ENCODE results near the gene PKP3.
"Not testable (repeated sequence)": the region's sequence is repeated elsewhere in the genome, so short reads cannot be mapped to it uniquely, and the experiment has no call there.

GRCh38 chr11:401196-401595 lies 7.2 kb downstream of the PKP3 start:
- not testable (repeated sequence) for TF ChIP-seq POLR2AphosphoS5 (IDR thresholded peaks at IDR 0.05; ENCODE audit: insufficient read depth in 1 of 2, low read depth in 1 of 2)
- TF ChIP-seq, protein P1, sequence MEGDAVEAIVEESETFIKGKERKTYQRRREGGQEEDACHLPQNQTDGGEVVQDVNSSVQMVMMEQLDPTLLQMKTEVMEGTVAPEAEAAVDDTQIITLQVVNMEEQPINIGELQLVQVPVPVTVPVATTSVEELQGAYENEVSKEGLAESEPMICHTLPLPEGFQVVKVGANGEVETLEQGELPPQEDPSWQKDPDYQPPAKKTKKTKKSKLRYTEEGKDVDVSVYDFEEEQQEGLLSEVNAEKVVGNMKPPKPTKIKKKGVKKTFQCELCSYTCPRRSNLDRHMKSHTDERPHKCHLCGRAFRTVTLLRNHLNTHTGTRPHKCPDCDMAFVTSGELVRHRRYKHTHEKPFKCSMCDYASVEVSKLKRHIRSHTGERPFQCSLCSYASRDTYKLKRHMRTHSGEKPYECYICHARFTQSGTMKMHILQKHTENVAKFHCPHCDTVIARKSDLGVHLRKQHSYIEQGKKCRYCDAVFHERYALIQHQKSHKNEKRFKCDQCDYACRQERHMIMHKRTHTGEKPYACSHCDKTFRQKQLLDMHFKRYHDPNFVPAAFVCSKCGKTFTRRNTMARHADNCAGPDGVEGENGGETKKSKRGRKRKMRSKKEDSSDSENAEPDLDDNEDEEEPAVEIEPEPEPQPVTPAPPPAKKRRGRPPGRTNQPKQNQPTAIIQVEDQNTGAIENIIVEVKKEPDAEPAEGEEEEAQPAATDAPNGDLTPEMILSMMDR (IDR thresholded peaks at IDR 0.05), result not testable (repeated sequence)

Data from vagina (tissue), 2 donors.